ENCODE data around the gene CHRNA1. TPM values are rescaled to one million over a fixed set of nuclear protein-coding genes. Genes with fewer than 3 reads are reported as not detected.

CHRNA1 gene
- total RNA-seq, 1 donor from 2014 or later = 3.7 TPM

- Mint-ChIP-seq H3K27ac (ENCODE audit: unreplicated experiment) (no peak overlapping the region), H3K9me3 (ENCODE audit: unreplicated experiment) (peaks cover 1% of the 10 kb centered on the region), H3K27me3 (ENCODE audit: low read depth, unreplicated experiment) (no peaks in the 10 kb centered on the region), H3K4me3 (ENCODE audit: unreplicated experiment) (no peak overlapping the region), H3K4me1 (ENCODE audit: low read depth, unreplicated experiment) (peaks cover 20% of the 10 kb centered on the region), H3K36me3 (ENCODE audit: low read depth, unreplicated experiment) (peaks cover 29% of the 10 kb centered on the region)
- no peaks in the 10 kb centered on the region for H3K79me2 ChIP-seq (ENCODE audit: insufficient read depth, low read length)
- TF ChIP-seq EZH2 (IDR thresholded peaks at IDR 0.05; ENCODE audit: insufficient read depth, low read length) (no peak), CTCF (IDR thresholded peaks at IDR 0.05; ENCODE audit: insufficient read depth, low read depth, low read length) (no peak)
- no peak overlapping the region for H3K4me3 ChIP-seq (ENCODE audit: insufficient read depth, low read depth, low read length)
- no peaks in the 10 kb centered on the region for H3K27me3 ChIP-seq (ENCODE audit: insufficient read depth, low read length)
- H3K9me3 ChIP-seq (ENCODE audit: insufficient read depth, low read depth, low read length) = no peaks in the 10 kb centered on the region
- DNase-seq (ENCODE audit: low read depth) (no peak), FAIRE-seq (no peak)
- H2AFZ ChIP-seq (ENCODE audit: low read depth, low read length) = no peak overlapping the region
- peaks cover 3% of the 10 kb centered on the region for H3K36me3 ChIP-seq (ENCODE audit: insufficient read depth, low read length)
- peaks cover 6% of the 10 kb centered on the region for H3K4me1 ChIP-seq (ENCODE audit: insufficient read depth, low read length)
- no peaks in the 10 kb centered on the region for H4K20me1 ChIP-seq (ENCODE audit: insufficient read depth, low read length)
- no peak overlapping the region for H3K27ac ChIP-seq (ENCODE audit: low read depth, low read length)
- H3K9ac ChIP-seq (ENCODE audit: low read length) = no peak overlapping the region
- H3K4me2 ChIP-seq (ENCODE audit: low read length) = no peak overlapping the region
These were observed 36.3 kb upstream of the CHRNA1 start for GRCh38 chr2:174800436-174801205.

DNA sequence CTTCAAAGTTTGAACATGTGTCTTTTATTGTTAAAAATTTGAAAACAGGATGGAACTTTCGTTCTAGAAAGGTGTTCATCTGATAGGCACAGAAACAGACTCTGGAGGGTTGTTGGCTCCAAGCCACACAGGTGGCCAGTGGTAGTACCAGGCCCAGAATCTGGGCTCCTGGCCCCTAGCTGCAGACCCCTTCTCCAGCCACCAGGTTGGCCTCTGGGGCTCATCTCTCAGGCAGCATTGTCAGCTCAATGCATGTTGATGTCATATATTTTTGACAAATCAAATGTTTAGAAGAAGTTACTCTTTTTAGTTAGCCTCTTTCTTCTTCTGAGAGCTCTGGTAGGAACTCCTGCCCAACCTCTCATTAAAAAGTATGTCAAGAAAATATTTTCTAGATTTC, 34.5 kb upstream of the CHRNA1 start:
- Histone ChIP-seq H3K9ac (ENCODE audit: low read length) (no peak overlapping the region), H3K27me3 (ENCODE audit: insufficient read depth, low read length) (no peaks in the 10 kb centered on the region), H3K4me1 (ENCODE audit: insufficient read depth, low read length) (peaks cover 14% of the 10 kb centered on the region), H3K79me2 (ENCODE audit: insufficient read depth, low read length) (no peaks in the 10 kb centered on the region), H2AFZ (ENCODE audit: low read depth, low read length) (no peak overlapping the region), H3K9me3 (ENCODE audit: insufficient read depth, low read depth, low read length) (no peaks in the 10 kb centered on the region), H3K27ac (ENCODE audit: low read depth, low read length) (no peak overlapping the region), H3K4me2 (ENCODE audit: low read length) (no peak overlapping the region), H4K20me1 (ENCODE audit: insufficient read depth, low read length) (no peaks in the 10 kb centered on the region), H3K4me3 (ENCODE audit: insufficient read depth, low read depth, low read length) (no peak overlapping the region), H3K36me3 (ENCODE audit: insufficient read depth, low read length) (peaks cover 3% of the 10 kb centered on the region)
- H3K4me1 Mint-ChIP-seq (ENCODE audit: low read depth, unreplicated experiment) = peaks cover 18% of the 10 kb centered on the region
- H3K27me3 Mint-ChIP-seq (ENCODE audit: low read depth, unreplicated experiment) = no peaks in the 10 kb centered on the region
- no peaks in the 10 kb centered on the region for H3K9me3 Mint-ChIP-seq (ENCODE audit: unreplicated experiment)
- FAIRE-seq (no peak), DNase-seq (ENCODE audit: low read depth) (no peak)
- peaks cover 19% of the 10 kb centered on the region for H3K36me3 Mint-ChIP-seq (ENCODE audit: low read depth, unreplicated experiment)
- H3K4me3 Mint-ChIP-seq (ENCODE audit: unreplicated experiment) = no peak overlapping the region
- TF ChIP-seq EZH2 (IDR thresholded peaks at IDR 0.05; ENCODE audit: insufficient read depth, low read length) (no peak), CTCF (IDR thresholded peaks at IDR 0.05; ENCODE audit: insufficient read depth, low read depth, low read length) (no peak)
- no peak overlapping the region for H3K27ac Mint-ChIP-seq (ENCODE audit: unreplicated experiment)

- H3K27ac ChIP-seq (ENCODE audit: low read depth, low read length) = peak overlapping the region; percentile 18
- H3K27ac Mint-ChIP-seq (ENCODE audit: unreplicated experiment) = peak overlapping the region; percentile 44
These were observed 33.6 kb upstream of the CHRNA1 start for GRCh38 chr2:174797781-174798276.

More at GRCh38 chr2:174797781-174798276, 33.6 kb upstream of the CHRNA1 start:
- no peaks in the 10 kb centered on the region for H3K27me3 ChIP-seq (ENCODE audit: insufficient read depth, low read length)
- H2AFZ ChIP-seq (ENCODE audit: low read depth, low read length) = no peak overlapping the region
- H3K36me3 Mint-ChIP-seq (ENCODE audit: low read depth, unreplicated experiment) = peaks cover 19% of the 10 kb centered on the region
- no peaks in the 10 kb centered on the region for H3K79me2 ChIP-seq (ENCODE audit: insufficient read depth, low read length)
- peaks cover 18% of the 10 kb centered on the region for H3K4me1 Mint-ChIP-seq (ENCODE audit: low read depth, unreplicated experiment)
- H3K9ac ChIP-seq (ENCODE audit: low read length) = no peak overlapping the region
- no peak overlapping the region for H3K4me3 Mint-ChIP-seq (ENCODE audit: unreplicated experiment)
- TF ChIP-seq CTCF (IDR thresholded peaks at IDR 0.05; ENCODE audit: insufficient read depth, low read depth, low read length) = no peak
- no peaks in the 10 kb centered on the region for H3K9me3 Mint-ChIP-seq (ENCODE audit: unreplicated experiment)
- no peak overlapping the region for H3K4me3 ChIP-seq (ENCODE audit: insufficient read depth, low read depth, low read length)
- no peaks in the 10 kb centered on the region for H3K27me3 Mint-ChIP-seq (ENCODE audit: low read depth, unreplicated experiment)
- peaks cover 3% of the 10 kb centered on the region for H3K36me3 ChIP-seq (ENCODE audit: insufficient read depth, low read length)
- DNase-seq (ENCODE audit: low read depth) = peak; percentile 49
- FAIRE-seq = peak; percentile 59
- H4K20me1 ChIP-seq (ENCODE audit: insufficient read depth, low read length) = no peaks in the 10 kb centered on the region
- peak overlapping the region; percentile 1 for H3K4me2 ChIP-seq (ENCODE audit: low read length)
- H3K9me3 ChIP-seq (ENCODE audit: insufficient read depth, low read depth, low read length) = no peaks in the 10 kb centered on the region
- peaks cover 14% of the 10 kb centered on the region for H3K4me1 ChIP-seq (ENCODE audit: insufficient read depth, low read length)
